Prostate gland (tissue), 2 donors: ENCODE measurements around the gene HNRNPM. TPM values are rescaled to one million over a fixed set of nuclear protein-coding genes. Genes with fewer than 3 reads are reported as not detected.

ENCODE experiments used
- DNase-seq: peaks from one replicate; pipeline ENCODE4 v3.0.0-alpha.2; 2019; ENCODE audit warnings: low spot score
- H3K27ac ChIP-seq, 2 donors: fragments of 200-600 bp; sonication (generic); 2 replicates each; pipeline ENCODE4 v1.5.1; 2017 to 2019
- H3K27me3 ChIP-seq: fragments of 200-600 bp; sonication (generic); replicated peaks from 2 replicates; pipeline ENCODE4 v1.5.1; 2019; ENCODE audit not compliant: insufficient read depth
- H3K36me3 ChIP-seq, 2 donors: fragments of 200-600 bp; sonication (generic); 1 replicate in 1 of 2; 2 replicates in 1 of 2; pipeline versions ENCODE4 v1.5.1 to v1.8.1; 2017 to 2019
- H3K4me1 ChIP-seq: fragments of 200-600 bp; sonication (generic); replicated peaks from 2 replicates; pipeline ENCODE4 v1.5.1; 2019
- H3K4me3 ChIP-seq, 2 donors: fragments of 200-600 bp; sonication (generic); 2 replicates each; pipeline ENCODE4 v1.5.1; 2017 to 2019
- H3K9me3 ChIP-seq: fragments of 200-600 bp; sonication (generic); 2 replicates; pipeline ENCODE4 v1.5.1; 2017
- POLR2A ChIP-seq: fragments of 450-650 bp; IDR thresholded peaks from one replicate; pipeline ENCODE4 v1.6.1; 2016; ENCODE audit warnings: antibody characterized with exemption, mild to moderate bottlenecking
- POLR2AphosphoS5 ChIP-seq: sonication (generic); formaldehyde crosslinking; IDR thresholded peaks from one replicate; pipeline ENCODE4 v1.6.1; 2017; ENCODE audit warnings: antibody characterized with exemption
- WGBS: methylation state at CpG from one replicate; pipeline ENCODE4 v1.1.5; 2018; 5-methylcytosine and 5-hydroxymethylcytosine counted together
- intact Hi-C: fragments of 100-400 bp; cut with DNase I; formaldehyde crosslinking; loops from one replicate; pipeline ENCODE4 v1.14.2; 2022
- total RNA-seq, 2 donors: library from RNA; depleted of rRNA; stranded (reverse); fragments of >200 nt; gene quantifications; one replicate each; pipeline ENCODE4 v1.1.0, GENCODE V29; 2016
- TF ChIP-seq, protein P1 (sequence below), 4 experiments: fragments of 200-600 bp in 2 of 4; fragments of 450-650 bp in 2 of 4; sonication (generic) in 2 of 4; IDR thresholded peaks; 1 replicate in 3 of 4; 2 replicates in 1 of 4; pipeline ENCODE4 v1.5.1; 2016 to 2019; ENCODE audit warnings: antibody characterized with exemption in 4 of 4, mild to moderate bottlenecking in 2 of 4, moderate library complexity in 2 of 4

HNRNPM gene
- total RNA-seq, 2 donors from 2014 or later, result 111 to 147 TPM

DNA sequence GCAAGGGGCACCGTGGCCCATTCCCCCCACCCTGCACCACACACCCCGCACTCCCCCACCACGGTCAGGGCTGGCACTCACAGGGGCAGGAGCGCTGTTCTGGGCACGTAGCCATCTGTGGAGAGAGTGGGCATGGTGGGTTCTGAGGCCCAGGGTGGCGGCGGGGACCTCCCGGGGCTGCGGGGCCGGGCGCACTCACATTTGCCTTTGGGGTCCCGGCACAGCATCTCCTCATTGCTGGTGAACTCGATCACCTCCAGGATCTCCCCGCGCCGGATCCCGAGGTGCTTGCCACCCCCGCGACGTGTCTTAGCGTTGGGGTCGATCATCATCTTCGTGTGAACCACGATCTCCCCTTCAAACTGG lies 45.6 kb downstream of the HNRNPM start:
- Histone ChIP-seq H3K4me1 (no peaks in the 10 kb centered on the region), H3K9me3 (no peaks in the 10 kb centered on the region), H3K27me3 (no peaks in the 10 kb centered on the region), H3K4me3 (no peak overlapping the region), H3K27ac (peak overlapping the region; percentile 65 to 75), H3K36me3 (peaks cover 21 to 22% of the 10 kb centered on the region in 2 donors)
- TF ChIP-seq POLR2A, result no peak
- TF ChIP-seq, protein P1, sequence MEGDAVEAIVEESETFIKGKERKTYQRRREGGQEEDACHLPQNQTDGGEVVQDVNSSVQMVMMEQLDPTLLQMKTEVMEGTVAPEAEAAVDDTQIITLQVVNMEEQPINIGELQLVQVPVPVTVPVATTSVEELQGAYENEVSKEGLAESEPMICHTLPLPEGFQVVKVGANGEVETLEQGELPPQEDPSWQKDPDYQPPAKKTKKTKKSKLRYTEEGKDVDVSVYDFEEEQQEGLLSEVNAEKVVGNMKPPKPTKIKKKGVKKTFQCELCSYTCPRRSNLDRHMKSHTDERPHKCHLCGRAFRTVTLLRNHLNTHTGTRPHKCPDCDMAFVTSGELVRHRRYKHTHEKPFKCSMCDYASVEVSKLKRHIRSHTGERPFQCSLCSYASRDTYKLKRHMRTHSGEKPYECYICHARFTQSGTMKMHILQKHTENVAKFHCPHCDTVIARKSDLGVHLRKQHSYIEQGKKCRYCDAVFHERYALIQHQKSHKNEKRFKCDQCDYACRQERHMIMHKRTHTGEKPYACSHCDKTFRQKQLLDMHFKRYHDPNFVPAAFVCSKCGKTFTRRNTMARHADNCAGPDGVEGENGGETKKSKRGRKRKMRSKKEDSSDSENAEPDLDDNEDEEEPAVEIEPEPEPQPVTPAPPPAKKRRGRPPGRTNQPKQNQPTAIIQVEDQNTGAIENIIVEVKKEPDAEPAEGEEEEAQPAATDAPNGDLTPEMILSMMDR (IDR thresholded peaks at IDR 0.05), result no peak
- no peak for TF ChIP-seq POLR2AphosphoS5
- no peak for DNase-seq
- 68% methylated on average over 16 of the region's 24 CpGs for WGBS
- intact Hi-C loops, result no loop called here

DNA sequence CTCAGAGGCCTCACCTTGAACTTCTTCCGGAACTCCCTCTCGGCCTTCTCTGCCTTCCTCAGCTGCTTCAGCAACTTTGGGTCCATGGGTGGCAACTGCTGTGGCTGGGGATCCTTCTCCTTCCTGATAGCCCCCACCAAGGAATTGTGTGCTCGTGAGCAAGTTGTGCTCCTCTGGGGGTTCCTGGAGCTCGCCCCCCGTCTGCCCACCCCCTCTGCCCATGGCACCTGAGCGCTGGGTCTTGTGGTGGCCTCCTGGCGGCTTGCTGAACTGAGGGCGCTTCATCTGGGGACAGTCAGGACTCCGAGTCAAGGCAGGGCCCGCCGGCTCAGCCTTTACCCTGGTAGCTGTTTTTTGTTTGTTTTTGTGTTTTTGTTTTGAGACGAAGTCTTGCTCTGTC lies 46.1 kb downstream of the HNRNPM start:
- Histone ChIP-seq H3K9me3 (no peaks in the 10 kb centered on the region), H3K36me3 (peaks cover 16 to 17% of the 10 kb centered on the region in 2 donors), H3K4me1 (no peaks in the 10 kb centered on the region), H3K27ac (peak overlapping the region; percentile 65 to 75), H3K4me3 (no peak overlapping the region), H3K27me3 (no peaks in the 10 kb centered on the region)
- DNase-seq, result no peak
- WGBS, result 83% methylated on average over 12 of the region's 12 CpGs
- intact Hi-C loops, result no loop called here
- TF ChIP-seq, protein P1 (IDR thresholded peaks at IDR 0.05), result no peak
- TF ChIP-seq POLR2AphosphoS5, result no peak
- no peak for TF ChIP-seq POLR2A

DNA sequence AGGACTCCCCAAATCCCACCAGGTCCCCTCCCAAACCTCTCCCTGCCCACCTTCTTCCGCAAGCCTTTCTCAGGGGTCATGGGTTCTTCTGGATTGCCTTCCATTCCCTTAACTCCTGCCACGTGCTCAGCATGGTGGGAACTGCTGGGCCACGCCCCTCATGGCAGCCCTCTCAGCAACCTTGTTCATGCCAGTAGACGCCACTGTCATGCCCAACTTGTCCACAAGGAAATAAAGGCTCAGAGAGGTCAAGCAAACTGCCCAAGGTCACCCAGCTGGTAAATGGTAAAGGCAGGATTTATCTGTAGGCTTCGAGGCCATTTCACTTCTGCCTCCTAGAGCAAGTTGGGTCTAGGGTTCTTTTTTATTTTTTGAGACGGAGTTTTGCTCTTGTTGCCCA lies 46.8 kb downstream of the HNRNPM start:
- TF ChIP-seq POLR2AphosphoS5, result no peak
- TF ChIP-seq, protein P1 (IDR thresholded peaks at IDR 0.05), result no peak
- TF ChIP-seq POLR2A, result no peak
- intact Hi-C loops, result no loop called here
- peaks cover 9 to 12% of the 10 kb centered on the region in 2 donors for H3K36me3 ChIP-seq

DNA sequence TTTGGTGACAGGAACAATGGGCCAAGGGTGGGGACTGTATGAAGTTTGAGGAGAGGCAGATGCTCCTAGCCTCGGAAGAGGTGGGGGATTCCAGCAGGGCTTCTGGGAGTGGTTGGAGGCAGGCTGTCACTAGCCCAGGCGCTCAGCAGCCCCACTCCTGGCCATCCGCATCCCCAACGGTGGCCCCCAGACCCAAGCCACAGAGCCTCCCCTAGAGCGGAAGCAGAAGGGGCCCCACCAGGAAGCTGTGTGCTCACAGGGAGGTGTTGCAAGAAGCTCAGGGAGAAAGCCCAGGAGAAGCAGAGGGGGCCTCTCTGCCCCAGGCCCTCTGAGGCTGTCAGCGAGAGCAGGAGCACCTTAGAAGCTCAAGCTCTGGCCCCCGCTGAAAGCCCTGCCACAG lies 49.4 kb downstream of the HNRNPM start:
- Histone ChIP-seq H3K27me3 (no peaks in the 10 kb centered on the region), H3K36me3 (no peaks in the 10 kb centered on the region), H3K4me1 (no peaks in the 10 kb centered on the region), H3K4me3 (no peak overlapping the region), H3K9me3 (no peaks in the 10 kb centered on the region), H3K27ac (no peak overlapping the region)
- intact Hi-C loops, result no loop called here
- TF ChIP-seq, protein P1 (IDR thresholded peaks at IDR 0.05), result no peak
- TF ChIP-seq POLR2A (no peak), POLR2AphosphoS5 (no peak)
- DNase-seq, result no peak
- WGBS, result 43% methylated on average over 7 of the region's 7 CpGs

More for the DNA sequence above, 46.8 kb downstream of the HNRNPM start:
- peak overlapping the region in 1 of 2 donors; percentile 75 for H3K27ac ChIP-seq
- no peaks in the 10 kb centered on the region for H3K9me3 ChIP-seq
- H3K4me3 ChIP-seq, result no peak overlapping the region
- no peaks in the 10 kb centered on the region for H3K27me3 ChIP-seq
- no peaks in the 10 kb centered on the region for H3K4me1 ChIP-seq
- 82% methylated on average over 6 of the region's 6 CpGs for WGBS
- DNase-seq, result no peak

DNA sequence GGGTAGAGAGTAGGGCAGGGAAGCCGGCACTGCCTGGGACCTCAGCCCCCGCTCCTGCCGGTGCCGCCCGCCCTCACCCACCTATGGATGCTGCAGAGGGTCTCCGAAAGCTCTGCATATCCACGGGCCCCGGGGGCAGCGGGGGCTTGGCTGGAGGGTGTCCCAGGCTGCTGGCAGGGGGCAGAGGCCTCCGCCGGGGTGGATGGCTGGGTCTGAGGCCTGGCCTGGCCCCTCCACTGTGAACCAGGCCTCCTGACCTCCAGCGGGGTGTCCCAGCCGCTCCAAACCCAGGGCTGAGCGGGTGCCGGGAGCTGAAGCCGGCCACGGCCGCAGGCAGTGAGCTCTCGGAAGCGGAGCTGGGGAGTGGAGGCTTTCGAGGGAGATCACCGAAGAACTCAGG lies 53.5 kb downstream of the HNRNPM start:
- no peak for TF ChIP-seq POLR2A
- TF ChIP-seq POLR2AphosphoS5, result no peak
- TF ChIP-seq, protein P1 (IDR thresholded peaks at IDR 0.05), result no peak
- DNase-seq, result no peak
- WGBS, result 92% methylated on average over 21 of the region's 22 CpGs
- no peaks in the 10 kb centered on the region for H3K27me3 ChIP-seq
- H3K9me3 ChIP-seq, result no peaks in the 10 kb centered on the region
- no peaks in the 10 kb centered on the region for H3K4me1 ChIP-seq
- H3K4me3 ChIP-seq, result no peak overlapping the region
- no peaks in the 10 kb centered on the region for H3K36me3 ChIP-seq
- intact Hi-C loops, result no loop called here
- H3K27ac ChIP-seq, result no peak overlapping the region
